Gastroesophageal sphincter (tissue), 4 donors: ENCODE measurements around the gene CEMIP. TPM values are rescaled to one million over a fixed set of nuclear protein-coding genes. Genes with fewer than 3 reads are reported as not detected.

Experiments
- ATAC-seq: fragments of 150-250 bp; one replicate; pipeline ENCODE4 v1.9.1; 2016; ENCODE audit warnings: mild to moderate bottlenecking, moderate library complexity
- H3K27ac ChIP-seq, 4 donors: fragments of 200-600 bp; sonication (generic) in 3 of 4; 1 replicate in 3 of 4; 2 replicates in 1 of 4; pipeline ENCODE4 v1.5.1; 2016 to 2019
- H3K27me3 ChIP-seq: fragments of 200-600 bp; sonication (generic); one replicate; pipeline ENCODE4 v1.5.1; 2019
- H3K36me3 ChIP-seq, 2 donors: fragments of 200-600 bp; sonication (generic); one replicate each; pipeline ENCODE4 v1.5.1; 2019; ENCODE audit warnings: control low read depth in 1 of 2
- H3K4me1 ChIP-seq, 3 donors: fragments of 200-600 bp; sonication (generic); 1 replicate in 2 of 3; 2 replicates in 1 of 3; pipeline ENCODE4 v1.5.1; 2016 to 2019; ENCODE audit warnings: control low read depth in 2 of 3
- H3K4me3 ChIP-seq, 2 donors: fragments of 200-600 bp; sonication (generic); one replicate each; pipeline ENCODE4 v1.5.1; 2019; ENCODE audit warnings: mild to moderate bottlenecking in 1 of 2, moderate library complexity in 1 of 2
- H3K9me3 ChIP-seq, 3 donors: fragments of 200-600 bp; sonication (generic); one replicate each; pipeline ENCODE4 v1.5.1; 2017 to 2019; ENCODE audit warnings: control low read depth in 2 of 3
- CTCF ChIP-seq, 4 experiments: fragments of 200-600 bp in 2 of 4; fragments of 450-650 bp in 2 of 4; sonication (generic) in 1 of 4; IDR thresholded peaks; one replicate each; pipeline ENCODE4 v1.5.1; 2017 to 2019; ENCODE audit warnings: antibody characterized with exemption in 4 of 4, mild to moderate bottlenecking in 2 of 4, moderate library complexity in 2 of 4
- EP300 ChIP-seq: sonication (generic); formaldehyde crosslinking; IDR thresholded peaks from one replicate; pipeline ENCODE4 v1.6.1; 2017; ENCODE audit warnings: antibody characterized with exemption, mild to moderate bottlenecking
- POLR2A ChIP-seq, 2 donors: fragments of 450-650 bp; IDR thresholded peaks; one replicate each; pipeline ENCODE4 v1.6.1; 2017; ENCODE audit warnings: antibody characterized with exemption in 2 of 2, mild to moderate bottlenecking in 2 of 2, moderate library complexity in 1 of 2
- POLR2AphosphoS5 ChIP-seq: sonication (generic); formaldehyde crosslinking; IDR thresholded peaks from one replicate; pipeline ENCODE4 v1.6.1; 2017; ENCODE audit warnings: antibody characterized with exemption
- WGBS, 2 donors: methylation state at CpG; one replicate each; pipeline ENCODE4 v1.1.5; 2018; ENCODE audit warnings: low coverage in 1 of 2; 5-methylcytosine and 5-hydroxymethylcytosine counted together
- total RNA-seq, 4 donors: library from RNA; depleted of rRNA; stranded (reverse); fragments of >200 nt; gene quantifications; one replicate each; pipeline ENCODE4 v1.1.0, GENCODE V29; 2016

Gene CEMIP
- total RNA-seq, 4 donors from 2014 or later = 0.35 to 0.54 TPM; not detected in 2

DNA sequence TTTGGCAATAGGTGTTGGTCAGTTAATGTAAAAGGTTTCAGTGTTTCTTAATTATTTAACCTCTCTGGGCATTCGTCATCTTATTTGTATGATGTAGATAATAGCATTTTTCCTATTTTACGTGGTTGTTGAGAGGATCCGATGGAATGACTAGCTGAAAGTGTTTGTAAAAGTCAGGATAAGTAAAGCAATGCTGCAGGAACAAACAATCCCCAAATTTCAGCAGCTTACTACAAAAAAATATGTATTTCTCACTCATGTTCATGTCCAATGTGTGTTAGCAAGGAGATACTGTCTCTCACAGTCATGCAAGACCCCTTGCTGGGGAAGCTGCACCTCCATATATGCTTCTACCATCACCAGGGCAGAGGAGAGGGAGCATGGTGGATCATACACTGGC is 38.7 kb downstream of the CEMIP start:
- Histone ChIP-seq H3K36me3 (no peaks in the 10 kb centered on the region), H3K9me3 (no peaks in the 10 kb centered on the region), H3K27ac (no peak overlapping the region), H3K4me3 (no peak overlapping the region), H3K4me1 (peaks cover 0 to 38% (median 0%) of the 10 kb centered on the region in 3 donors), H3K27me3 (no peaks in the 10 kb centered on the region)
- WGBS, 2 donors = 94 to 100% methylated on average over 3 of the region's 3 CpGs
- no peak for TF ChIP-seq POLR2AphosphoS5
- TF ChIP-seq CTCF (IDR thresholded peaks at IDR 0.05) = no peak
- no peak for TF ChIP-seq EP300
- no peak for TF ChIP-seq POLR2A (IDR thresholded peaks at IDR 0.05)
- no peak for ATAC-seq

DNA sequence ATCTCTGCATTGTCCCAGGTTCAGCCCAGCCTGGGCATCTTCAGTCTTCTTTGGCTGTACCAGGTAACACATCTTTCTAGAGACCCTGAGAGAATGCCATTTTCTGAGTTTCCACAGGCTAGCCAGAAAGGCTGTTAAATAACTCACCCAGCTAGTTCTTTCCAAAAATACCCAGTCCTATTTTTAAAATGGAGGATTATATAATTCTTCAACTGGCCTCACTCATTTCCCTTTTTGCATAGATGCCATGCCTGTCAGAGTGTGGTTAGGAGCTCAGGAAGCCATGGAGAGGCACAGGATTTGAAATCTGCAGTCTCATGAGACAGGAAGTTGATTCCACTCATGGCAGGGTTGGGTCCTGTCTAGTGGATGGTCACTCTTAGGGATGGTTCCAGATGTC is 39.8 kb downstream of the CEMIP start:
- Histone ChIP-seq H3K4me1 (peaks cover 0 to 38% (median 0%) of the 10 kb centered on the region in 3 donors), H3K4me3 (no peak overlapping the region), H3K27me3 (no peaks in the 10 kb centered on the region), H3K27ac (peak overlapping the region in 1 of 4 donors; percentile 2), H3K9me3 (no peaks in the 10 kb centered on the region), H3K36me3 (no peaks in the 10 kb centered on the region)
- TF ChIP-seq POLR2AphosphoS5 (no peak), EP300 (no peak), CTCF (IDR thresholded peaks at IDR 0.05) (no peak)
- ATAC-seq = no peak

DNA sequence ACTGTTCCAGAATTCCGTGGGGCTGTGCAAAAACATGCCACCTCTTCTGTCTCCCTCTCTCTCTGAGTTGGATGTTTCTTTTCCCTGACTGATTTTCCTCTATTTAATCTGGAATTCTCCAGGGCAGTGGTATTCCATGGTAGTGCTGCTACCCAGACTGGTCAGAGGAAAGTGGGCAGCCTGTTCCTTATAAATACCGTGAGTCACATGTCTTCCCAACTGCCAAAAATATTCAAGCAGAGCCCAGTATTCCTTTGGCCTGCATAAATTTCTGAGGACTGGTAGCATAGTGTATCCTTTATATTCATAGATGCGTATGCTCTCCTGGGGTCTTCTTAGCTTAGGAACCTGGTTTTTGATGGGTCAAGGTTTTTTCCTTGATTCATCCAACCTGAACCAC is 40.9 kb downstream of the CEMIP start:
- H3K27me3 ChIP-seq = no peaks in the 10 kb centered on the region
- no peak overlapping the region for H3K27ac ChIP-seq
- ATAC-seq = no peak
- no peak for TF ChIP-seq POLR2A (IDR thresholded peaks at IDR 0.05)
- TF ChIP-seq CTCF (IDR thresholded peaks at IDR 0.05) = no peak
- no peak for TF ChIP-seq EP300
- TF ChIP-seq POLR2AphosphoS5 = no peak
- 25 to 55% methylated on average over 1 to 3 of the region's 3 CpGs for WGBS, 2 donors
- no peaks in the 10 kb centered on the region for H3K9me3 ChIP-seq
- no peaks in the 10 kb centered on the region for H3K36me3 ChIP-seq
- H3K4me1 ChIP-seq = peaks cover 0 to 36% (median 0%) of the 10 kb centered on the region in 3 donors
- no peak overlapping the region for H3K4me3 ChIP-seq

DNA sequence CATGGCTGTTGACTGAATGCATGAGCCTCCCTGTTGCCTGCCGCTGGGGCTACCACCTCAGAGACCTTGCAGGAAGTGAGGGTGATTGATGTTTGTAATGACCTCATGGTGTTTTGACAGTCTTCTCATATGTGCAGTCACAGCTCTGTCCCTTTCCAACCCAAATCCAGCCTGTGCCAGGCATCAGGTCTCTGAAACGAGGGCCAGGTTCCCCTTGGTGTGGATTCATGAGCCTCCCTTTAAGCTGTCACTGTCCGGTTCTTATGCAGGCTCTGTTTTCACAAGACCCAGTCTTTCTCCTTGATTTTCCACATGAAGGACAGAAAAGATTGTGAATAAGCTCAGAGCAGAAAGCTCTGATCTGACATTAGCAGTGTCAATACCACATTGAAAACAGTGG is 43.1 kb downstream of the CEMIP start:
- WGBS, 2 donors = 80% methylated on average over 1 of the region's 3 CpGs; no CpG with 5 or more reads in 1 of the 2 donors
- no peak for TF ChIP-seq CTCF (IDR thresholded peaks at IDR 0.05)
- TF ChIP-seq POLR2AphosphoS5 = no peak
- TF ChIP-seq POLR2A (IDR thresholded peaks at IDR 0.05) = no peak
- TF ChIP-seq EP300 = no peak
- H3K4me1 ChIP-seq = peaks cover 0 to 18% (median 0%) of the 10 kb centered on the region in 3 donors
- no peaks in the 10 kb centered on the region for H3K27me3 ChIP-seq
- H3K9me3 ChIP-seq = no peaks in the 10 kb centered on the region
- H3K4me3 ChIP-seq = no peak overlapping the region
- no peak overlapping the region for H3K27ac ChIP-seq
- H3K36me3 ChIP-seq = no peaks in the 10 kb centered on the region
- ATAC-seq = no peak

DNA sequence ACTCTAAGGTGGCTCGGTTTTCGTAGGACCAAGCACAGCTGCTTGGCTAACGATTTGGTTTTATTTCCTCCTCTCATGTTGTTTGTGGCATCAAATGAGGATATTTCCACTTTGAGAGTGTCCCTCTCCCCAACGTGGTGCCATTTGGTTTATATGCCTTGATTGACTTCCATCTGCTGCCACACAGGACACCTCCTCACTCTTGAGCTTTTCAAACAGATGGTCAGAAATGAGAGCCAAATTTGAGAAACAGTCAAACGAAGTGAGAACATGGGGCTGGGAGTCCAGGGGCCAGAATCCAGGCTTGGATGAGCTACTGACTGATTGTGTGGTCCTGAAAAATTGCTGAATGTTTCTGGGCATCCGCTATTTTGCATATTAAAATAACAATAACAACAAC is 43.5 kb downstream of the CEMIP start:
- peaks cover 0 to 18% (median 0%) of the 10 kb centered on the region in 3 donors for H3K4me1 ChIP-seq
- TF ChIP-seq EP300 = no peak
- no peak for TF ChIP-seq POLR2A (IDR thresholded peaks at IDR 0.05)
- no peak for TF ChIP-seq CTCF (IDR thresholded peaks at IDR 0.05)
- TF ChIP-seq POLR2AphosphoS5 = no peak
- H3K9me3 ChIP-seq = no peaks in the 10 kb centered on the region
- ATAC-seq = no peak
- H3K27me3 ChIP-seq = no peaks in the 10 kb centered on the region
- WGBS, 2 donors = 84% methylated on average over 4 to 6 of the region's 6 CpGs
- H3K4me3 ChIP-seq = no peak overlapping the region
- no peaks in the 10 kb centered on the region for H3K36me3 ChIP-seq
- no peak overlapping the region for H3K27ac ChIP-seq
